MM.1S (cell line): ENCODE data around the gene TSPYL2.

Source experiments
- DNase-seq: peaks from one replicate; pipeline ENCODE4 v3.0.0-alpha.2; 2015
- H2AFZ ChIP-seq: fragments of 300-600 bp; sonication (generic); 2 replicates; pipeline ENCODE4 v1.6.0; 2016; ENCODE audit warnings: antibody characterized with exemption, low read length
- H3F3A ChIP-seq: fragments of 300-600 bp; sonication (generic); 2 replicates; pipeline ENCODE4 v1.6.1; 2016; ENCODE audit warnings: mild to moderate bottlenecking, antibody characterized with exemption, low read length, moderate library complexity, mixed read lengths; ENCODE audit not compliant: insufficient read depth
- H3K27ac ChIP-seq: fragments of 300-600 bp; sonication (generic); 2 replicates; pipeline ENCODE4 v1.5.1; 2016; ENCODE audit warnings: mild to moderate bottlenecking, low read length
- H3K27me3 ChIP-seq: fragments of 300-600 bp; sonication (generic); replicated peaks from 2 replicates; pipeline ENCODE4 v1.6.0; 2016; ENCODE audit warnings: low read length; ENCODE audit not compliant: insufficient read depth
- H3K36me3 ChIP-seq: fragments of 300-600 bp; sonication (generic); replicated peaks from 2 replicates; pipeline ENCODE4 v1.6.1; 2016; ENCODE audit warnings: mild to moderate bottlenecking, low read length, mixed read lengths; ENCODE audit not compliant: insufficient read depth
- H3K4me1 ChIP-seq: fragments of 300-600 bp; sonication (generic); 2 replicates; pipeline ENCODE4 v1.6.1; 2016; ENCODE audit warnings: low read length, mixed read lengths
- H3K4me2 ChIP-seq: fragments of 300-600 bp; sonication (generic); 2 replicates; pipeline ENCODE4 v1.6.0; 2016; ENCODE audit warnings: low read depth, low read length
- H3K4me3 ChIP-seq: fragments of 300-600 bp; sonication (generic); 2 replicates; pipeline ENCODE4 v1.5.1; 2016; ENCODE audit warnings: low read length, mixed read lengths
- H3K79me2 ChIP-seq: fragments of 300-600 bp; sonication (generic); 2 replicates; pipeline ENCODE4 v1.6.1; 2016; ENCODE audit warnings: mixed run types, low read length, mixed read lengths
- H3K9ac ChIP-seq: fragments of 300-600 bp; sonication (generic); 2 replicates; pipeline ENCODE4 v1.6.1; 2016; ENCODE audit warnings: low read length, mixed read lengths
- H3K9me2 ChIP-seq: fragments of 300-600 bp; sonication (generic); replicated peaks from 2 replicates; pipeline ENCODE4 v1.6.1; 2016; ENCODE audit warnings: mild to moderate bottlenecking, low read length, mixed read lengths; ENCODE audit not compliant: insufficient read depth
- H3K9me3 ChIP-seq: fragments of 300-600 bp; sonication (generic); replicated peaks from 2 replicates; pipeline ENCODE4 v1.6.1; 2016; ENCODE audit warnings: mild to moderate bottlenecking, low read length, mixed read lengths; ENCODE audit not compliant: insufficient read depth
- H4K20me1 ChIP-seq: fragments of 300-600 bp; sonication (generic); 2 replicates; pipeline ENCODE4 v1.6.1; 2016; ENCODE audit warnings: mild to moderate bottlenecking, low read length, moderate library complexity, mixed read lengths; ENCODE audit not compliant: insufficient read depth
- EZH2 ChIP-seq: fragments of 300-600 bp; sonication (generic); optimal IDR thresholded peaks from 2 replicates; pipeline ENCODE3; 2017; ENCODE audit warnings: low read depth, mild to moderate bottlenecking, antibody characterized with exemption, low read length, mixed read lengths
- EZH2phosphoT487 ChIP-seq: fragments of 300-600 bp; sonication (generic); IDR thresholded peaks from 2 replicates; pipeline ENCODE4 v1.6.1; 2018; ENCODE audit warnings: antibody characterized with exemption, low read length
- TF ChIP-seq, protein P1 (sequence below): fragments of 300-600 bp; sonication (generic); IDR thresholded peaks from 2 replicates; pipeline ENCODE4 v1.5.1; 2016; ENCODE audit warnings: antibody characterized with exemption, low read length, mixed read lengths

The TSPYL2 gene

GRCh38 chrX:53044995-53045394 lies 37.2 kb upstream of the TSPYL2 start:
- H3K9me3 ChIP-seq: no peaks in the 10 kb centered on the region

GRCh38 chrX:53047228-53047627 lies 34.9 kb upstream of the TSPYL2 start:
- Histone ChIP-seq H3K36me3 (no peaks in the 10 kb centered on the region), H4K20me1 (no peaks in the 10 kb centered on the region), H3K9me2 (no peaks in the 10 kb centered on the region), H2AFZ (no peak overlapping the region), H3K4me1 (no peaks in the 10 kb centered on the region), H3K79me2 (no peaks in the 10 kb centered on the region), H3K4me2 (no peak overlapping the region), H3K9ac (no peak overlapping the region), H3K4me3 (no peak overlapping the region), H3K27ac (no peak overlapping the region), H3F3A (no peaks in the 10 kb centered on the region), H3K9me3 (no peaks in the 10 kb centered on the region), H3K27me3 (no peaks in the 10 kb centered on the region)
- DNase-seq: no peak
- TF ChIP-seq EZH2 (no peak), EZH2phosphoT487 (no peak)
- TF ChIP-seq, protein P1, sequence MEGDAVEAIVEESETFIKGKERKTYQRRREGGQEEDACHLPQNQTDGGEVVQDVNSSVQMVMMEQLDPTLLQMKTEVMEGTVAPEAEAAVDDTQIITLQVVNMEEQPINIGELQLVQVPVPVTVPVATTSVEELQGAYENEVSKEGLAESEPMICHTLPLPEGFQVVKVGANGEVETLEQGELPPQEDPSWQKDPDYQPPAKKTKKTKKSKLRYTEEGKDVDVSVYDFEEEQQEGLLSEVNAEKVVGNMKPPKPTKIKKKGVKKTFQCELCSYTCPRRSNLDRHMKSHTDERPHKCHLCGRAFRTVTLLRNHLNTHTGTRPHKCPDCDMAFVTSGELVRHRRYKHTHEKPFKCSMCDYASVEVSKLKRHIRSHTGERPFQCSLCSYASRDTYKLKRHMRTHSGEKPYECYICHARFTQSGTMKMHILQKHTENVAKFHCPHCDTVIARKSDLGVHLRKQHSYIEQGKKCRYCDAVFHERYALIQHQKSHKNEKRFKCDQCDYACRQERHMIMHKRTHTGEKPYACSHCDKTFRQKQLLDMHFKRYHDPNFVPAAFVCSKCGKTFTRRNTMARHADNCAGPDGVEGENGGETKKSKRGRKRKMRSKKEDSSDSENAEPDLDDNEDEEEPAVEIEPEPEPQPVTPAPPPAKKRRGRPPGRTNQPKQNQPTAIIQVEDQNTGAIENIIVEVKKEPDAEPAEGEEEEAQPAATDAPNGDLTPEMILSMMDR: no peak

More at GRCh38 chrX:53044995-53045394, 37.2 kb upstream of the TSPYL2 start:
- Histone ChIP-seq H3K4me2 (no peak overlapping the region), H2AFZ (no peak overlapping the region), H4K20me1 (no peaks in the 10 kb centered on the region), H3K27ac (no peak overlapping the region), H3K27me3 (no peaks in the 10 kb centered on the region), H3K4me3 (no peak overlapping the region), H3K9ac (no peak overlapping the region), H3F3A (no peaks in the 10 kb centered on the region), H3K9me2 (no peaks in the 10 kb centered on the region), H3K36me3 (no peaks in the 10 kb centered on the region), H3K4me1 (no peaks in the 10 kb centered on the region), H3K79me2 (no peaks in the 10 kb centered on the region)
- DNase-seq: no peak
- TF ChIP-seq, protein P1: no peak
- TF ChIP-seq EZH2: no peak
- TF ChIP-seq EZH2phosphoT487: no peak

DNA sequence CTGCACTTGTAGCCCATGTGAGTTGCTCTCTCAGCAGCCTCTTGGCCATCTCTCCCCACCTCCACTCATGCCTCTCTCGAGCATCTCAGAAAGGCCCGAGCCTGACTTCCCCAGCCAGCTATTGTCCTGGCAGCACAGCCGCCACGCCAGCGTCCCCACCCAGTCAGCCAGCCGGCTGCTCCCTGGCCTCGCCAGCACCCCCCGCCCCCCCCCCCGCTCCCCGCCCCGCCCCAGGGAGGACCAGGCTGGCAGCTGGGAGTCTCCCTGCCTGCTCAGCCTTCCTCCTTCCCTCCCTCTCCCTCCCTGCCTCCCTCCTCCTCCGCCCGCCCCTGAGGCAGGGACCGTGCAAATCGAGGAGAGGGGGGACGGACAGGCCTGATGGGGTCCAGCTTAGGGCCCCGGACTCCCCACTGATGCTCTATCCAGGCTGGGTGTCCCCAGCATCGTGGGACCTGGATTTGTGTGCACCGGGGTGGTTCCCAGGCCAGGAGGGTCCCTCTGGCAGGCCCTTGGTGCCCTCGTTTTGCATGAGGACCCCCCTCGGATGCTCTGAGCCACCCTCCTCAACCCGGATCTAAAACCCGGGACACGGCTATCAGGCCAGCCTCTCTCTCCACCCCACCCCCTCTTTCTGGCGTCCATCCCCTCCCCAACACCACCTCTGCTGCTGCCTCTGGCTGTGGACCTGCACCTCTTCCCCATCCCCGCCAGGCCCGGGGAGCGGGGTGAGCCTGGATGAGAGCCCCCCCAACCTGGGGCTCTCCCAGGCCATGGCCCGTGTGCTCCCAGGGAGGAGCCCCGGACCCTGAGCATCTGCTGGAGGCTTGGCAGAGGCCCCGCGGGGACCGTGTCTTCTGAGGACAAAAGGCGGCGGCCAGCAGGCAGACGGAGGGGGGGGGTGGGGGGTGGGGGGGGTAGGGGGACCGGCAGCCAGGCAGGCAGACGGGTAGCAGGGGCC lies 33.7 kb upstream of the TSPYL2 start, which contains the start of gene GPR173:
Gene GPR173 (plus strand): TSS at position 621 of the 958 bp plus-strand sequence. CDS start 27,833 bp downstream, outside the sequence.
- Histone ChIP-seq H2AFZ (no peak within 1 kb of the TSS), H4K20me1 (no peaks in the 10 kb centered on the region), H3K79me2 (no peaks in the 10 kb centered on the region), H3K4me1 (no peaks in the 10 kb centered on the region), H3K27ac (no peak within 1 kb of the TSS), H3F3A (no peaks in the 10 kb centered on the region), H3K9ac (no peak within 1 kb of the TSS), H3K4me2 (no peak within 1 kb of the TSS), H3K4me3 (no peak within 1 kb of the TSS), H3K27me3 (no peaks in the 10 kb centered on the region), H3K9me3 (no peaks in the 10 kb centered on the region), H3K36me3 (no peaks in the 10 kb centered on the region), H3K9me2 (no peaks in the 10 kb centered on the region)
- TF ChIP-seq, protein P1: no peak
- TF ChIP-seq EZH2phosphoT487: no peak
- TF ChIP-seq EZH2: no peak
- DNase-seq: no peak
